Activated T-cell treated with anti-CD3 and anti-CD28 coated beads, Interleukin-2, amount 50 U/mL, for 24 hours (primary cell): Measurements from ENCODE around the gene NDFIP2.
"Not testable (repeated sequence)": the region's sequence is repeated elsewhere in the genome, so short reads cannot be mapped to it uniquely, and the experiment has no call there.

Source experiments
- DNase-seq: peaks from one replicate; pipeline ENCODE4 v3.0.0-alpha.2; 2020
- H3K27ac Mint-ChIP-seq: 2 replicates; pipeline ENCODE4 v1.8.0; 2020; ENCODE audit warnings: mild to moderate bottlenecking, mixed read lengths
- H3K27me3 Mint-ChIP-seq: 2 replicates; pipeline ENCODE4 v1.8.0; 2020; ENCODE audit warnings: mixed read lengths
- H3K36me3 Mint-ChIP-seq: 2 replicates; pipeline ENCODE4 v1.8.0; 2020; ENCODE audit warnings: low read depth, mixed read lengths
- H3K4me1 Mint-ChIP-seq: 2 replicates; pipeline ENCODE4 v1.8.0; 2020; ENCODE audit warnings: low read depth, mixed read lengths
- H3K4me3 Mint-ChIP-seq: 2 replicates; pipeline ENCODE4 v1.8.0; 2020; ENCODE audit warnings: mild to moderate bottlenecking, moderate library complexity, mixed read lengths
- H3K9me3 Mint-ChIP-seq: 2 replicates; pipeline ENCODE4 v1.8.0; 2020; ENCODE audit warnings: mixed read lengths

Gene NDFIP2

DNA sequence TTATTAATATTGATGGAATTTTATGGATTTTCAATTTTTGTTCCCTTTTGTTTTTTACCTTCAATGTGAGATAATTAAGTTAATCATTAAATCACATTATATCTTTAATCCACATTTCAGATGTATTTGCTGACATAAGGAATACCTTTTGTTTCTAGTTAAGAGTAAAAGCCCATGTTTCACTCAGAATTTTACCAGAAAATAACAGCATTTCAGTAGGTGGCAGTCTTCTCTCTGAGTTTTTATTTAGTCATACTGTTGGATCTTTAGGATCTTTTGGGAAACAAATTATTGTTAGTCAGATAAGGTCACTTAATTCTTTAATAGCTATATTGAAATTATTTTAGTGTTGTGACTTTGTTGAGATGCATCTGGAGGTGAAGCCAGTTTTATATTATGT lies 67.9 kb downstream of the NDFIP2 start:
- Mint-ChIP-seq H3K27ac (no peak overlapping the region), H3K4me1 (peaks cover 5% of the 10 kb centered on the region), H3K4me3 (no peak overlapping the region), H3K36me3 (peaks cover 62% of the 10 kb centered on the region), H3K9me3 (no peaks in the 10 kb centered on the region), H3K27me3 (no peaks in the 10 kb centered on the region)
- no peak for DNase-seq

DNA sequence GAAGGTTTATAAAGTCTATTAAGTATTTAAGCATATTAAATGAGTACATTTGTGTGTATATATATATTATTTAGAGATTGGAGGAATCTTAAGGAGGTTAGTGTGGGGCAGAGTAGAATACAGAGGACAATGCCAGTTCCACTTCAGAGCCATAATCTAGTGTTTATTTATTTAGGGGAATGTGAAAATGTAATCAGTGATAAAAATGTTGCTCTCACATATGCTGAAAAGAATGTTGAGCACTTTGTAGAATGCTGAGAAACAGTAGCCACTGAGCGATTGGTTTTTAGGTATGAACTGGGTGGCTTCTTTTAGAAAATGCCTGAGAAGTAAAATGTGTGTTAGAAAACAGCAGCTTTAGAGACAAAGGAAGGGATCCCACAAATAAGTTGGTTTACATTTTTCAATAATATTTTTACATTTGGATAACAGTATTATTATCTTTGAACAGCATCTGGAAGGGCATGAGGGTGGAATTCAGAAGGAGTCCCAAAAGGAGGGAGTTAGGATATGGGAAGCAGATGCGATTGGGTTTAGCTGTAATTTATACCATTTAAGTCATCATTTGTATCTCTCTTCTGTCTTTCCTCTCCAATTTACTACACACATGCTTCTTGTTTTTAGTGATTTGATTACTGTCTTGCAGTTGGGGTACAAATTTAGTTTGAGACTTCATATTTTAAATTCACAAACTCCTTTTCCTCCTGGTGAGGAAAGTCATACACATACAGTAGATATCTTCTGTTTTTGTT lies 68.6 kb downstream of the NDFIP2 start:
- Mint-ChIP-seq H3K27ac (no peak overlapping the region), H3K9me3 (no peaks in the 10 kb centered on the region)

DNA sequence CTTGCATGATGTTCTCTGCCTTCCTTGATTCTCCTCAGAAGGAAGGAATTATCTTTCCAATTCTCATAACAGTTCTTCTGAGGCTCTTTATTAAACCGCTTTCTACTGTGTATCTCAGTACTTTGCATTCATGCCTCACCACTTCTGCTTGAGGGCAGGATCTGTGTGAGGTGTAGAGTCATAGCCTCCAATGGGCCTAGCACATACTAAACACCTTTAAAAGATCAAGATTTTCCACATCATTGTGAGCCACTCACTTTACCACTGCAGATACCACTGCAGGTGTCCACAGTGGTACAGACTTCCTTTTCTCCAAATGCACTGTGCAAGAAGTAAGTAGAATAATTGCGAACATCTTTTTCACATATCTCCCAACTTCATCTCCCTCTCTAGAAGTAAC lies 76.7 kb downstream of the NDFIP2 start:
- Mint-ChIP-seq H3K27me3 (no peaks in the 10 kb centered on the region), H3K27ac (no peak overlapping the region), H3K4me3 (no peak overlapping the region), H3K36me3 (peaks cover 55% of the 10 kb centered on the region), H3K4me1 (no peaks in the 10 kb centered on the region), H3K9me3 (peaks cover 12% of the 10 kb centered on the region)
- DNase-seq, result no peak

More for the DNA sequence above, 68.6 kb downstream of the NDFIP2 start:
- Mint-ChIP-seq H3K4me1 (peaks cover 5% of the 10 kb centered on the region), H3K36me3 (peaks cover 60% of the 10 kb centered on the region), H3K27me3 (no peaks in the 10 kb centered on the region), H3K4me3 (no peak overlapping the region)
- no peak for DNase-seq

DNA sequence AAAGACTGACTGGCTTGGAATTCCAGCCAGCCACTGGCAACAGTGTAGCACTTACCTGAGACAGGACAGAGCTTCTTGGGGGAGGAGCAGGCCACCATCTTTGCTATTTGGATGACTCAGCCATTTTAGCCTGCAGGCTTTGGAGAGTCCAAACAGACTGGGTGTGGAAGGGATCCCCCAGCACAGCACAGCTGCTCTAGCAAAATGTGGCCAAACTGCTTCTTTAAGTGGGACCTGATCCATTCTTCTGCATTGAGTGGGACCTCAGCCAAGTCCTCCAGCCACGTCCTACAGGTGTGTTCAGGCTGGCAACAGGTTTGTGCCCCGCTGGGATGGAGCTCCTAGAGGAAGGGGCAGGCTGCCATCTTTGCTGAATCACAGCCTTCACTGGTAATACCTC lies 80.0 kb downstream of the NDFIP2 start:
- Mint-ChIP-seq H3K4me1 (no peaks in the 10 kb centered on the region), H3K4me3 (no peak overlapping the region), H3K27me3 (no peaks in the 10 kb centered on the region), H3K36me3 (peaks cover 38% of the 10 kb centered on the region), H3K9me3 (peaks cover 37% of the 10 kb centered on the region), H3K27ac (no peak overlapping the region)
- DNase-seq, result no peak

DNA sequence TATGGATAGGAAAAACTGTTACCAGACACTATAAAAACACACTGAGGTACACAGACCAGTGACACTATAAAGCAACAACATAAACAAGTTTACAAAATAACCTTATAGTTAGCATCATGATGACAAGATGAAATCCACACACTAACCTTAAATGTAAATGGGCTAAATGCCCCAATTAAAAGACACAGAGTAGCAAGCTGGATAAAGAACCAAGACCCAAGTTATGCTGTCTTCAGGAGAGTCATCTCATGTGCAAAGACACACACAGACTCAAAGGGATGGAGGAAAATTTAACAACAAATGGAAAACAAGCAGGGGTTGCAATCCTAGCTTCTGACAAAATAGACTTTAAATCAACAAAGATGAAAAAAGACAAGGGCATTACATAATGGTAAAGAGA lies 81.6 kb downstream of the NDFIP2 start:
- no peak for DNase-seq
- Mint-ChIP-seq H3K9me3 (peaks cover 41% of the 10 kb centered on the region), H3K36me3 (peaks cover 27% of the 10 kb centered on the region), H3K4me3 (no peak overlapping the region), H3K27ac (no peak overlapping the region), H3K4me1 (no peaks in the 10 kb centered on the region), H3K27me3 (no peaks in the 10 kb centered on the region)

DNA sequence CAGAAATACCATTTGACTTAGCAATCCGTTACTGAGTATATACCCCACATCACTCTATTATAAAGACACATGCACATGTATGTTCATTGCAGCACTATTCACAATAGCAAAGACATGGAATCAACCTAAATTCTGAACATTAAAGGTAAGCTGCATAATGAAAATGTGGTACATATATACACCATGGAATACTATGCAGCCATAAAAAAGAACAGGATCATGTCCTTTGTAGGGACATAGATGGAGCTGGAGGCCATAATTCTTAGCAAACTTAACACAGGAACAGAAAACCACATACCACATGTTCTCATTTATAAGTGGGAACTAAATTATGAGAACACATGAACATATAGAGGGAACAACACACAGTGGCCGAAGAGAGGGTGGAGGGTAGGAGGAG lies 85.2 kb downstream of the NDFIP2 start:
- no peaks in the 10 kb centered on the region for H3K4me1 Mint-ChIP-seq
- H3K9me3 Mint-ChIP-seq, result peaks cover 38% of the 10 kb centered on the region
- H3K4me3 Mint-ChIP-seq, result no peak overlapping the region
- H3K27me3 Mint-ChIP-seq, result peaks cover 12% of the 10 kb centered on the region
- no peaks in the 10 kb centered on the region for H3K36me3 Mint-ChIP-seq
- no peak overlapping the region for H3K27ac Mint-ChIP-seq
- DNase-seq, result no peak

DNA sequence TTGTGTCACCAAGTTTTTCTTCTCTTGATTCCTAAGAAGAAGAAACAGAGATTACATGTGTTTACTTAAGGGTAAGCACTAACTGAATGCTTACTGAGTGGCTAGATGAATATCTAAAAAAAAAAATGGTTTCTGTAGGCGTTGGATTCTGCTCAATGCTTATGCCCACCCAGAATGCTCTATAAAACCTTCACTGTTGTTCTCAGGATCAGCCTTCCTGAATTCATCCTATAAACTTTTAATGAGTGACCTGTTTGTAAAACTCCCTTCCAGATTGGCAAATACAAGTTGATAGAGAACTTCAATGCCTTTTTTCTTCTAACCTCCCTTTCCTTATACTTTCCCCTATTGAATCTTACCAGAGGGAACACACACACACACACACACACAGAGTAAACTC lies 90.2 kb downstream of the NDFIP2 start:
- Mint-ChIP-seq H3K9me3 (peaks cover 5% of the 10 kb centered on the region), H3K36me3 (no peaks in the 10 kb centered on the region), H3K27ac (no peak overlapping the region), H3K27me3 (peaks cover 12% of the 10 kb centered on the region), H3K4me3 (no peak overlapping the region), H3K4me1 (no peaks in the 10 kb centered on the region)
- DNase-seq, result no peak

DNA sequence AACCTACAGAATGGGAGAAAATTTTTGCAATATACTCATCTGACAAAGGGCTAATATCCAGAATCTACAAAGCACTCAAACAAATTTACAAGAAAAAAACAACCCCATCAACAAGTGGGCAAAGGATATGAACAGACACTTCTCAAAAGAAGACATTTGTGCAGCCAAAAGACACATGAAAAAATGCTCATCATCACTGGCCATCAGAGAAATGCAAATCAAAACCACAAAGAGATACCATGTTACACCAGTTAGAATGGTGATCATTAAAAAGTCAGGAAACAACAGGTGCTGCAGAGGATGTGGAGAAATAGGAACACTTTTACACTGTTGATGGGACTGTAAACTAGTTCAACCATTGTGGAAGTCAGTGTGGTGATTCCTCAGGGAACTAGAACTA lies 92.9 kb downstream of the NDFIP2 start:
- H3K36me3 Mint-ChIP-seq, H3K9me3 Mint-ChIP-seq, H3K4me1 Mint-ChIP-seq, H3K4me3 Mint-ChIP-seq, DNase-seq, H3K27ac Mint-ChIP-seq, H3K27me3 Mint-ChIP-seq: not testable (repeated sequence)

DNA sequence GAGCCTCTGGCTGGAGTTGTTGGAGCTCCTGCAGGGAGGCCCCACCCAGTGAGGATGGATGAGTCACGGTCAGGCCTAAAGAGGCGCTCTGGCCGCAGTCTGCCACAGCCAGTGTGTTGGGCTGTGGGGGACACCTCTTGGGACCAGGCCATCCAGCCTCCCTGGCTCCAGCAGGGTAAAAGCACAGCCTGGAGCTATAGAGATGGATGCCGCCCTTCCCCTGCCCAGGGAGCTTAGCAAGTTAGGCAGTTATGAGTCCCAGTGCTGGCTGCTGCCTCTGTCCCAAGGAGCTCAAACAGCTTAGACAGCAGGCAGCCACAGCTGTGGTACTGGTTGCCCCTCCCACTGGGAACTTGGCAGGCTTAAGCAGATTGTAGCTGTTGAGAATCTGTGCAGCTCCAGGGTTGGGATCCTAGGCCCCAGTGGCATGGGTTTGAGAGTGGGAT lies 100.9 kb downstream of the NDFIP2 start:
- H3K27ac Mint-ChIP-seq, result no peak overlapping the region
- H3K4me1 Mint-ChIP-seq, result no peaks in the 10 kb centered on the region
- DNase-seq, result no peak
- no peaks in the 10 kb centered on the region for H3K9me3 Mint-ChIP-seq
- no peak overlapping the region for H3K4me3 Mint-ChIP-seq
- H3K36me3 Mint-ChIP-seq, result no peaks in the 10 kb centered on the region
- H3K27me3 Mint-ChIP-seq, result no peaks in the 10 kb centered on the region

DNA sequence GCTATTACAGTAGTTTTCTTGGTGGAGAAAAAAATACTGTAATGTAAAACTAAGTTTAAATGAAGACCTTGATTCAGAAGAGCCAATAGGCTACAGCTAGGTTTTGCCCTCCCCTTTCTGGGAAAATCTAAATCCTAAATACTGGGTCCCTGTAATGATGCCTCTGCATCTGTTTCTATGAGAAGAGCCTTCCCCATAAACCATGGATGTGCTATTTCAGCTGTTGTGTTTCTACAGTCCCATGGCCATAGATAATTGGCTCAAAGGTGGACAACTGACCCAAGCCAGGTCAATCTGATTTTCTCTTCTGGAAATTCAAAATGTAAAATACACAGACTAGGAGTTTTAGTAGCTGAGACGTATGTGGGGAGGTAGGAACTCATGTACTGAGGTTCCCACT lies 101.9 kb downstream of the NDFIP2 start:
- H3K36me3 Mint-ChIP-seq, result no peaks in the 10 kb centered on the region
- H3K9me3 Mint-ChIP-seq, result no peaks in the 10 kb centered on the region
- no peaks in the 10 kb centered on the region for H3K27me3 Mint-ChIP-seq
- no peaks in the 10 kb centered on the region for H3K4me1 Mint-ChIP-seq
- DNase-seq, result no peak
- H3K27ac Mint-ChIP-seq, result no peak overlapping the region
- H3K4me3 Mint-ChIP-seq, result no peak overlapping the region

DNA sequence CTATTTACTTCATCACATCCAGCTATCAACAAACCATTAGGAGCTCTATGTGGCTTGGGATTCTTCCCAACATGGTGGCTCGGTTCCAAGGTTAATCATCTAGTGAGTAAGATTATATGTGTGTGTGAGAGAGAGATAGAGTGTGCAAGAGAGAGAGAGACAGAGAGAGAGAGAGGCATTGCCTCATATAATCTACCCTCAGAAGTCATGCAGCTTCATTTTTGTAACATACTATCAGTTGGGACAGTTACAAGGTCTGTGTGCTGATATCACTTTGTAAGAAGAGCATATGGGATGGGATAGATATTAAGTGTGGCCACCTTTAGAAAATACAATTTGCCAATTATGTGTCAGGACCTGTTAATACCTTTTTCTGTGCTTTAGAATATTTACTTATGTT lies 104.1 kb downstream of the NDFIP2 start:
- DNase-seq, result no peak
- Mint-ChIP-seq H3K4me3 (no peak overlapping the region), H3K27me3 (peaks cover 6% of the 10 kb centered on the region), H3K27ac (no peak overlapping the region), H3K4me1 (no peaks in the 10 kb centered on the region), H3K9me3 (peaks cover 3% of the 10 kb centered on the region), H3K36me3 (no peaks in the 10 kb centered on the region)

DNA sequence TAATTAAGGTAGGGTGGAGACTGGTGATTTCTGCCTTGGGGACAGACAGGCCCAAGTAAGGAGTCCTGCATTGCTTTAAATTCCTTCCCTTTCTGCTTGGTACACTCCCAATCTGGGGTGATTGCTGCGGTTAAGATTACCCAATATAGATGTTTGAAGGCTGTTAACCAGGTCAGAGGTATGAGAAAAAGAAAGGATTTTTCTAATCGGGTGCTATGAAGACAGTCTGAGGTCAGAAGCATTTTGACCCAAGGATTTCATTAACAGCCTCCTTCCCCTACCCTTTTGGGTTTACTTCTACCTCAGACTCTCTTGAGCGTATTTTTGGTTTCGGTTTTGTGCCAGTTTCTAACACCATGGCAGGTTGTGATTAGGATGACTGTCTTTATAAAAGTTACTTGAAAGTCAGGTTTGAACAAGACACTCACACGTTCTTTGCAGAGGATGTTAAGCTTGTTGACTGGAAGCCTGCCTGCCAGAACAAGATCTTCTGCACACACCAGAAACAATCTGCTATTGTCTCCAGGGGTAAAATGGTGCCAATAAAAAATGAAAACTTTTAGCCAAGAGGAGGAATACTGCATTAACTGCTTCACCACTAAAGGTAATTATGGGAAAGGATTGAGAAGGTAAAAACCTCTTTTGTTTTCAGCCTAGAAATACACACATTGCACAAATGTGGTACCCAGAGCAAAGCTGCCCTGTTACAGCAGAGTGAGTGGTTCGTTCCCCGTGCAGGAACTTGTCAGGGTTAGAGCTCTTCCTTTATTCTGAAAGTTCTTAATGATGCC lies 108.8 kb downstream of the NDFIP2 start:
- Mint-ChIP-seq H3K27ac (no peak overlapping the region), H3K4me3 (no peak overlapping the region), H3K4me1 (no peaks in the 10 kb centered on the region), H3K36me3 (no peaks in the 10 kb centered on the region), H3K27me3 (peaks cover 6% of the 10 kb centered on the region), H3K9me3 (peaks cover 3% of the 10 kb centered on the region)
- no peak for DNase-seq

DNA sequence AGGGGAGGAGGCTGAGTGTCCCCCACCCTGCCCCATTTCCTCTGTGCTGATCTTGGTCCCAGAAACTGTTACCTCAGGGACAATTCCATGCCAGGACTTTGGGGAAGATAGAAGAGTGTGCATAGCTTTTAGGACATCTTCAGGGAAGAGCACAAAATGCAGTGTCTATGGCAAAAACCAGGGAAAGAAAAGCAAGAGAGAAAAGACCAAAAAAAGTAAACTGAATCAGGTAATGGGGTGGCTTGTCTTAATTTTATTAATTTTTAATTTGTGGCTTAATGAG lies 109.4 kb downstream of the NDFIP2 start:
- H3K4me3 Mint-ChIP-seq, result no peak overlapping the region
- no peak overlapping the region for H3K27ac Mint-ChIP-seq
- no peak for DNase-seq
- no peaks in the 10 kb centered on the region for H3K36me3 Mint-ChIP-seq
- H3K4me1 Mint-ChIP-seq, result no peaks in the 10 kb centered on the region
- peaks cover 3% of the 10 kb centered on the region for H3K9me3 Mint-ChIP-seq
- peaks cover 6% of the 10 kb centered on the region for H3K27me3 Mint-ChIP-seq

DNA sequence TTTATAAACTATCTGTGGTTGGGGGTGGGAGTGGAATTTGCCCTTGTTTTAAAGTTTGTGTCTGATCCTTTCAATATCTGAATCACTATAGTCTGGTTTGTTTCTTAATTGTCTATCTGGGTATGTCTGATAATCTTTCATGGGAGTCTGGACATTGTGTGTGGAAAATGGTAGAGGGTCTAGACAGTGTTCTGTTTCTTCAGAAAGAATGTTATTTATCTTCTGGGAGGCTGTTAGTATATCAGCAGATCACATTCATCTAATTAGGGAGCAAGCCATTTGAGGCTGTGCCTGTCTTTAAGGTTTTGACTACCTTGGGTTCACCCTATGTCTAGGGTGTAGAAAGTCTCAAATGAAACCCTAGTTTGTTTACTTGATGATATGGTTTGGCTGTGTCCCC lies 110.5 kb downstream of the NDFIP2 start:
- no peaks in the 10 kb centered on the region for H3K36me3 Mint-ChIP-seq
- no peak for DNase-seq
- H3K27ac Mint-ChIP-seq, result no peak overlapping the region
- peaks cover 3% of the 10 kb centered on the region for H3K9me3 Mint-ChIP-seq
- no peaks in the 10 kb centered on the region for H3K4me1 Mint-ChIP-seq
- no peak overlapping the region for H3K4me3 Mint-ChIP-seq
- peaks cover 6% of the 10 kb centered on the region for H3K27me3 Mint-ChIP-seq

DNA sequence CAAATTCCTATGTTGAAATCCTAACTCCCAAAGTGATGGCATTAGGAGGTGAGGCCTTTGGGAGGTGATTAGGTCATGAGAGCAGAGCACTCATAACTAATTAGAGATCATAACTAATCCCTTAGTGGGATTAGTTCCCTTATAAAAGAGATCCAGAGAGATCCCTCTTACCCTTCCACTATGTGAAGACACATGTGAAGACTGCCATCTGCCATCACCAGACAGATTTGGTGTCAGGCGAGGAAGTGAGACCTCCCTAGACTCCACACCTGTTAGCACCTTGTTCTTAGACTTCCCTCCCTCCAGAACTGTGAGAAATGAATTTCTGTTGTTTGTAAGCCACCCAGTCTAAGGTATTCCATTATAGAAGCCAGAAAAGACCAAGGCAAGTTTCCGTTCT lies 112.2 kb downstream of the NDFIP2 start:
- H3K27me3 Mint-ChIP-seq, result peaks cover 4% of the 10 kb centered on the region
- no peaks in the 10 kb centered on the region for H3K36me3 Mint-ChIP-seq
- no peaks in the 10 kb centered on the region for H3K4me1 Mint-ChIP-seq
- no peak for DNase-seq
- H3K9me3 Mint-ChIP-seq, result peaks cover 1% of the 10 kb centered on the region
- no peak overlapping the region for H3K27ac Mint-ChIP-seq
- H3K4me3 Mint-ChIP-seq, result no peak overlapping the region
